DMS 273 (cell line): ENCODE measurements around the gene GNG4.
A peak's percentile ranks its signal among the peaks of the same experiment; 100 is the strongest.

Experiments
- DNase-seq: peaks from one replicate; lab custom pipeline; 2025; ENCODE audit not compliant: unreplicated experiment; lab: John Stamatoyannopoulos, UW

The GNG4 gene

GRCh38 chr1:235545292-235545930, 104.2 kb downstream of the GNG4 start:
- DNase-seq = no peak

- peak; percentile 17 for DNase-seq
These were observed 106.7 kb downstream of the GNG4 start for GRCh38 chr1:235542845-235543244.

DNA sequence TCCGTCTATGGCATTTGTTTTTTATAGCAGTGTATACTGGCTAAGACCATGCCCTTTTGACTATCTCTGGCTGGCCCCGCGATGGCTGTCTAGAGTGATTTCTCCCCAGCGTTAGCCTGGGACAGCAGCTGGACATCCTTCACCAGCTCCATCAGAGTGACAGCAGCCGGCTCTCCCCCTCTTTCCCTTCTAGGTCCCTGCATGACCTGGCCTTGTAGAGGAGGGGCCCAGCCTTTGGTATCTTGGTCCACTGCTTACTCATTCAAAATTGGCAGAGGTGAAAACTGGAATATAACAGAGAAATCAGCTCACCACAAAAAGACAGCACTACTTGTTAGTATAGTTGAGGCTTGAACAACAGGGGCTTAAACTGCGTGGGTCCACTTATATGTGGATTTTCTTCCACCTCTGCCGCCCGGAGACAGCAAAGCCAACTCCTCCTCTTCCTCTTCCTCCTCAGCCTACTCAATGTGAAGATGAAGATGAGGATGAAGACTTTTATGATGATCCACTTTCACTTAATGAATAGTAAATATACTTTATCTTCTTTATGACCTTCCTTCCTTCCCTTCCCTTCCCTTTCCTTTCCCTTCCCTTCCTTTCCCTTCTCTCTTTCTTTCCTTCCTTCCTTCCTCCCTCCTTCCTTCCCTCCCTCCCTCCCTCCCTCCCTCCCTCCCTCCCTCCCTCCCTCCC, 116.0 kb downstream of the GNG4 start:
- DNase-seq = no peak

DNA sequence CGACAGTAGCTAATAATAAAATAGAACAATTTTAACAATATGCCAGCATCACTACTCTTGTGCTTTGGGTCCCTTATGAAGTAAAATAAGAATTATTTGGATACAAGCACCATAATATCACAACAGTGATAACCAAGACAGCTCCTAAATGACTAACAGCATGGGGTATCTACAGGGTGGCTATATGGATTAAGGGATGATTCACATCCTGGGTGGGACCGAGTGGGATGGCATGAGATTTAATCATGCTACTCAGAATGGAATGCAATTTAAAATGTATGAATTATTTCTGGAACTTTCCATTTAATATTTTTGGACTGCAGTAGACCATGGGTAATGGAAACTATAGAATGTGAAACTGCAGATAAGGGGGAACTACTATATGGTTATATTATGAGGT, 117.2 kb downstream of the GNG4 start:
- no peak for DNase-seq

GRCh38 chr1:235527196-235527814, 122.3 kb downstream of the GNG4 start:
- no peak for DNase-seq

- no peak for DNase-seq
These were observed 124.3 kb downstream of the GNG4 start for GRCh38 chr1:235525314-235525713.

GRCh38 chr1:235516862-235517446, 132.6 kb downstream of the GNG4 start:
- DNase-seq = no peak

DNA sequence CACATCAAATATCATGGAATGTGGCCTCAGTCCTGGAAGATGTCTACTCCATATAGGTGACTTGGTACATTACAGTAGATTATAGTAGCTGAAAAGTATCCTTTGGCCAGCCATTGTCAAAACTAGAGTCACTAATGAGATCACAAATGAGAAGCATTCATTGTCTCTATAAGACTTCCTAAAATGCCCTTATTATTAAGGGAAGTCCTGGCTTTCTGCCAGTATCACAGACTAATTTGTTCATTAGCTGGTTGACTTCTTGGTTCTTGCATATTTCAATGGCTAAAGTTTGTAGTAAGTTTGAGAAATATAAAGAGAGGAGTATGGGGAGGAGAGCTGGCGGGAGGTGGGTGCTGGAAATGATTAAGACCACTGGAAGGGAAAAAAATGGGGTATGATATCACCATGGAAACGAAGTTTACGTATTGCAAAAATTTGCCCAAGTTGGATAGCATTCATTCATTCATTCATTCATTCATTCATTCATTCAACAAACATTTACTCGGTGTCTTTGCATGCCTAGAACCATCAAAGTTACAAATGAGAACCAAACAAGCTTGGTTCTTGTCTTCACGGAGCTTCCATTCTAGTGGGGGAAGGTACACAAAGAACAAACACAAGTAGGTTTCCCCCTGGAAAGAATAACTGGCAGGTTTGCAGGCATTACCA, 133.6 kb downstream of the GNG4 start:
- peak; percentile 16 for DNase-seq

DNA sequence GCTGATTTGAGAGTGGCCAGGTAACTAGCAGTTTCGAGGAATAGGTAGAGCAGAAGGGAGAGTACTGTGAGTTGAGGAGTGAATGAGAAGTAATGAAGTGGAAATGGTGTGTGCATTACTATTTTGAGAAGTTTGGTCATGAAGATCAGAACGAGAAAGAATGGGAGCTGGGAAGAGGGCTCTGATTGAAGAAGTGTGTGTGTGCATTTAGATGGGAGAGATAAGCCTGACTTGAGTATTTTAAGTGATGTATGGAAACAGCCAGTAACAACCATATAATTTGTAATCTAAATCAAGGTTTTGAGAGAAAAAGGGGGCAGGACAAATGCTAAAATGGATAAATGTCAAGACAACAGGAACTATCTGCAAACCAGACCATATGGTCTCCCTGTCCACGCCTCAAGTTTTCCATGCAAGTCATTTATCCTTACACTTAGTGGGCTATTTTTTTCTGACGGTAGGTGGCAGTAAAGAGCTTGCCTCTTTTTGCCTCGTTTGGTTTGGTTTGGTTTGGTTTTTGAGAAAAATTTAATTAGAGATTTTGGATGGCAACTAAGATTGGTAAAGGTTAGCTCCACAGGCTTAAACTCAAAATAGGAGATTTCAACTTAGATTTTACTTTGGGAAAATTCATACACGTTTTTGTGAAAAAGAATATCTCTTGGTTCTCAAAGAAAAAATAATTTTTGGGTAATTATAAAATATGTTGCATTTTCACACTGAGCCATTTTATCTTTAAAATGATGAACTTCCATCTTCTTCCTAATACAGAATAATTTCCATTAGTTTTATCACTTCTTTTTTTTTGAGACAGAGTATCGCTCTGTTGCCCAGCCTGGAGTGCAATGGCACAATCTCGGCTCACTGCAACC, 135.9 kb downstream of the GNG4 start:
- DNase-seq = peak; percentile 91

DNA sequence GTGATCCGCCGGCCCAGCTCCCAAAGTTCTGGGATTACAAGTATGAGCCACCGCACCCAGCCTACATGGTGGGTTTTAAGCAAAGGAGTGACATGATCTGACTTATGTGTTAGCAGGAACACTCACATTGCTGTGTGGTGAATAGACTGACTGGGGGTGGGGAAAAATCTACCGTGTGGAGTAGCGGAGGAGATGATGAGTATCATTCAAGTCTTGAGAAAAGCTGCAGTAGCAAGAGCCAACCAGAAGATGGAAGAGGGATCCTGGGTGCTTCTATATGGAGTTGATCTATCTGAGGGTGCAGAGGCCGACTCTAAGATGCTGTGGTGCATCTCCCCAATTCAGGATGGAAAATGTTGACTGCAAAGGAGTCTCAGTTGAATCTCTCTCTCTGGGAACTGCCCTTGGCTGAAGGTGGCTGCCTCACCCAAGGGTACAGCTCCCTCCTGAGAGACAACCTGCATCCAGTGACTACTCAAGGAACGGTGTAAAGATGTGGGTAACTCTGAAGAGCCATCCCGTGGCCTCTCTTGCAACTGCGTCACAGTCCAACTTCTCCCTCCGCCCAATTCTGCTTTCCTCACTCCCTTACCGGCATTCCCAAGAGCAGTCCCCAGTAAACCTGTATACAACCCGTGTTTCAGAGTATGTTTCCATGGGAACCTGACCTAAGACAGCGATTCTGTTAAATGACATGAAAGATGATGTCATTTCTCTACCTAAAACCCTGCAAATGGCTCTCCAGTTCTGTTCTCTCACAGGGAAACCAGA, 137.9 kb downstream of the GNG4 start:
- peak; percentile 58 for DNase-seq

DNA sequence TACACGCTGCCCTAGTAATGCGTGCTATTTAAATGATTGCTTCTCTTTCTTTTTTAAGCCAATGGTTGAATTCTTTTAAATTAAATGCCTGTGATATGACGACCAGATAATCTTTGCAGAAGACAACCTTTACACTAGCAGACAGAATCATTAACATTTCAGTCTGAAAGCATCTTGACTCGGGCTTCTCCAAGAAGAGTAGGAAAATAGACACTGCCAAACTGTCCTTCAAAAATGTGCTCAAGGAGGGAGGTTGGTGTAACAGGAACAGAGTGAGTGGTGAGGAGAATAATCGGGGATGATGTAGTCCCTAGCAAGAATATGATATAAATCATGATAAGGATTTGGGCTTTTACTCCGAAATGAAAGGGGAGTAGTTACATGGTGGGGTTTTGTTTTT, 138.8 kb downstream of the GNG4 start:
- no peak for DNase-seq

- DNase-seq = no peak
These were observed 142.0 kb downstream of the GNG4 start for GRCh38 chr1:235507623-235508022.

- DNase-seq = peak; percentile 100
These were observed 144.9 kb downstream of the GNG4 start for GRCh38 chr1:235504494-235505222.

DNA sequence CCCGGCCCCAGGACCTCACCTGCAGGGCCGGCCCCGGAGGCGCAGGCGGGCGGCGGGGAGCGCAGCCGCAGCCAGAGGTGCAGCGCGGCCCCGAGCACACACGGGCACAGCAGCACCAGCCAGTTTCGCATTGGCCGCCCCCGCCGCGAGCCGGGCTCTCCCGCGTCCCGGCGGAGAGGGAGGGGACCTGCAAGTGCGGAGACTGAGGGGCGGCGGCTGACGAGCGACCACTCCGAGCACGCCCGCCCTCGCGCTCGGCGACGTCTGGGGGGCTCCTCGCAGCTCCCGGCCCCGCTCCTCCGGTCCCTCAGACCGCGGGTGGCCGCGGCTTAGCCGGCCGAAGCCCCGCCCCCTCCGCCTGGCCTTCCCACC, 145.5 kb downstream of the GNG4 start, which contains the start of gene B3GALNT2:
TSS of gene B3GALNT2 (minus strand) at position 331 of the 372 bp plus-strand sequence. CDS start at position 131, 200 bp downstream.
- DNase-seq = no peak

DNA sequence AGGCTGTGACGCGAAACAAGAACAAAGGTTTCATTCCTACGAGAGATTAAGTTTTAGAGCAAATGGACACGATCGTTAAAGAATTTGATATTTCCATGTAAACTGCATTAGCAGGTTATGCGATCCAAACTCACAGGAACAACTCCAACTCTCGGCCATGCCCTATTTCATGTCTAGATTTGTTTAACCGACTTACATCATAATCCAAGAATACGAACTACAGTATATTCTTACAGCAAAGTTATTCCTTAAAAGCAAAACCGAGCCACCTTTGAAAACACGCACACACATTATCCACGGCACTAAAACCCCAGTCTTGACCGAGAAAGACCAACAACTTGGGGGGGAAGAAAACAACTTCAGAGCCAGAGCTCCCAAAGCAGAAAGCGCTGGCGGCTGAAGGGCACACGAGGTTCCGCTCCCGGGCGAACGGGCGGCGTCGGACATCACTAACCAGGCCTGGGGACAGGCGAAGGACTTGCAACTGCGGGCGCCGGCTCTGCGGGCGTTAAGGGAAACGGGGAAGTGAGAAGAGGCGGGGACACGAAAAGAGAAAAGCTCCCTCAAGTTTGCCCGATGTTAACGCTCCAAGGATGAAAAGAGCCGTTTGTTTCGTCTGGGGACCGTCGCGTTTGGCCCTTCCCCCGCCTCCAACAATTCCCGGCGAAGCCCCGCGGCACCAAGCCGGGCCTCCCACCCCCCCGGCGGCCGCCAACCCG, 146.0 kb downstream of the GNG4 start:
- DNase-seq = peak; percentile 82

GRCh38 chr1:235502601-235503402, 146.8 kb downstream of the GNG4 start:
- DNase-seq = peak; percentile 43

GRCh38 chr1:235500971-235501540, 148.5 kb downstream of the GNG4 start:
- DNase-seq = no peak
